HepG2 (cell line): ENCODE measurements around the gene RPP25L. TPM values are rescaled to one million over a fixed set of nuclear protein-coding genes. Genes with fewer than 3 reads are reported as not detected.
A peak's percentile ranks its signal among the peaks of the same experiment; 100 is the strongest.

ENCODE experiments used
- BHLHE40 ChIP-seq: IDR thresholded peaks from 2 replicates; pipeline ENCODE4 v1.6.1; 2011; ENCODE audit warnings: low read length, improper control_type of control experiment
- BRD4 ChIP-seq: sonication (generic); formaldehyde crosslinking; IDR thresholded peaks from 2 replicates; pipeline ENCODE4 v1.4.0; 2020; ENCODE audit warnings: missing genetic modification reagents
- CHCHD3 ChIP-seq: sonication (generic); formaldehyde crosslinking; IDR thresholded peaks from 2 replicates; pipeline ENCODE4 v1.8.0; 2022; ENCODE audit warnings: mild to moderate bottlenecking, missing genetic modification reagents, moderate library complexity
- ERF ChIP-seq: IDR thresholded peaks from 2 replicates; pipeline ENCODE4 v1.6.1; 2018; ENCODE audit warnings: missing biosample characterization, missing genetic modification reagents
- MTA1 ChIP-seq: sonication (generic); formaldehyde crosslinking; IDR thresholded peaks from 2 replicates; pipeline ENCODE4 v1.4.0; 2020; ENCODE audit warnings: missing genetic modification reagents, mild to moderate bottlenecking, borderline replicate concordance
- MYC ChIP-seq: sonication (generic); formaldehyde crosslinking; IDR thresholded peaks from 2 replicates; pipeline ENCODE4 v1.9.0; 2021; ENCODE audit warnings: missing genetic modification reagents, borderline replicate concordance
- NFKBIZ ChIP-seq: IDR thresholded peaks from 2 replicates; pipeline ENCODE4 v1.6.1; 2018; ENCODE audit warnings: missing genetic modification reagents, missing compliant biosample characterization
- NR2F2 ChIP-seq: IDR thresholded peaks from 2 replicates; pipeline ENCODE4 v1.6.1; 2012; ENCODE audit warnings: low read depth, inconsistent platforms, borderline replicate concordance
- POGZ ChIP-seq: sonication (generic); formaldehyde crosslinking; IDR thresholded peaks from 2 replicates; pipeline ENCODE4 v1.4.0; 2020; ENCODE audit warnings: mild to moderate bottlenecking, missing genetic modification reagents
- RXRB ChIP-seq: IDR thresholded peaks from 2 replicates; pipeline ENCODE4 v1.6.1; 2016; ENCODE audit warnings: borderline replicate concordance, missing genetic modification reagents, missing compliant biosample characterization
- SMAD9 ChIP-seq: sonication (generic); formaldehyde crosslinking; IDR thresholded peaks from 2 replicates; pipeline ENCODE4 v1.5.1; 2020; ENCODE audit warnings: mild to moderate bottlenecking, missing genetic modification reagents
- SMYD3 ChIP-seq: sonication (generic); formaldehyde crosslinking; IDR thresholded peaks from 2 replicates; pipeline ENCODE4 v1.8.1; 2023; ENCODE audit warnings: mild to moderate bottlenecking, missing genetic modification reagents
- TAF1 ChIP-seq: sonication (generic); formaldehyde crosslinking; IDR thresholded peaks from 2 replicates; pipeline ENCODE4 v1.4.0; 2020; ENCODE audit warnings: missing genetic modification reagents
- TP53 ChIP-seq: sonication (generic); formaldehyde crosslinking; conservative IDR thresholded peaks from 2 replicates; pipeline ENCODE4 v1.4.0; 2020; ENCODE audit warnings: missing genetic modification reagents
- ZFYVE20 ChIP-seq: sonication (generic); formaldehyde crosslinking; IDR thresholded peaks from 2 replicates; pipeline ENCODE4 v1.8.0; 2023; ENCODE audit warnings: low read depth, mild to moderate bottlenecking, moderate library complexity, missing genetic modification reagents, borderline replicate concordance
- ZMYM4 ChIP-seq: sonication (generic); formaldehyde crosslinking; IDR thresholded peaks from 2 replicates; pipeline ENCODE4 v1.8.1; 2023; ENCODE audit warnings: mild to moderate bottlenecking, missing genetic modification reagents
- ZNF224 ChIP-seq: sonication (generic); formaldehyde crosslinking; IDR thresholded peaks from 2 replicates; pipeline ENCODE4 v1.5.0; 2020; ENCODE audit warnings: mild to moderate bottlenecking, missing genetic modification reagents
- ZNF607 ChIP-seq: sonication (generic); formaldehyde crosslinking; IDR thresholded peaks from 2 replicates; pipeline ENCODE4 v1.5.1; 2020; ENCODE audit warnings: missing genetic modification reagents, mild to moderate bottlenecking, borderline replicate concordance
- ZNF724P ChIP-seq: sonication (generic); formaldehyde crosslinking; IDR thresholded peaks from 2 replicates; pipeline ENCODE4 v1.8.0; 2022; ENCODE audit warnings: missing genetic modification reagents, borderline replicate concordance
- ZSCAN21 ChIP-seq: sonication (generic); formaldehyde crosslinking; IDR thresholded peaks from 2 replicates; pipeline ENCODE4 v1.8.0; 2022; ENCODE audit warnings: mild to moderate bottlenecking, missing genetic modification reagents, moderate library complexity, borderline replicate concordance
- polyA plus RNA-seq, 8 experiments: library from polyadenylated mRNA; depleted of rRNA in 3 of 8; stranded (reverse) in 7 of 8; unstranded in 1 of 8; fragments of >200 nt; fragmentation: Illumina TruSeq in 4 of 8; extraction: Trizol in 4 of 8; gene quantifications; 2 replicates each; pipeline versions ENCODE4 v1.2.1 to v1.2.3, GENCODE V29; 2011 to 2016; ENCODE audit warnings: low read depth in 4 of 8, missing spikeins in 1 of 8, mixed read lengths in 1 of 8; ENCODE audit not compliant: insufficient read depth in 1 of 8
- total RNA-seq, 5 experiments: library from RNA; depleted of rRNA; stranded (reverse); fragments of >200 nt; fragmentation: Illumina TruSeq; extraction: Trizol; gene quantifications; 2 replicates each; pipeline ENCODE4 v1.2.3, GENCODE V29; 2016; ENCODE audit warnings: low read depth in 1 of 5
- TF ChIP-seq, protein P1 (sequence below): sonication (generic); formaldehyde crosslinking; IDR thresholded peaks from 2 replicates; pipeline ENCODE4 v1.4.0; 2020; ENCODE audit warnings: missing genetic modification reagents
- TF ChIP-seq, protein P2 (sequence below): sonication (generic); formaldehyde crosslinking; IDR thresholded peaks from 2 replicates; pipeline ENCODE4 v1.8.0; 2022; ENCODE audit warnings: missing genetic modification reagents, mild to moderate bottlenecking, inconsistent platforms, borderline replicate concordance
- TF ChIP-seq, protein P3 (sequence below): sonication (generic); formaldehyde crosslinking; conservative IDR thresholded peaks from 2 replicates; pipeline ENCODE4 v1.4.0; 2020; ENCODE audit warnings: missing genetic modification reagents
- TF ChIP-seq, protein P4 (sequence below): sonication (generic); formaldehyde crosslinking; IDR thresholded peaks from 2 replicates; pipeline ENCODE4 v1.4.0; 2020; ENCODE audit warnings: missing genetic modification reagents

The RPP25L gene
- total and polyA plus RNA-seq, 2 of the 13 experiments (the other 11 are each of a cell fraction or from before 2014, with no cell fraction given): 24.5 to 27.3 TPM

DNA sequence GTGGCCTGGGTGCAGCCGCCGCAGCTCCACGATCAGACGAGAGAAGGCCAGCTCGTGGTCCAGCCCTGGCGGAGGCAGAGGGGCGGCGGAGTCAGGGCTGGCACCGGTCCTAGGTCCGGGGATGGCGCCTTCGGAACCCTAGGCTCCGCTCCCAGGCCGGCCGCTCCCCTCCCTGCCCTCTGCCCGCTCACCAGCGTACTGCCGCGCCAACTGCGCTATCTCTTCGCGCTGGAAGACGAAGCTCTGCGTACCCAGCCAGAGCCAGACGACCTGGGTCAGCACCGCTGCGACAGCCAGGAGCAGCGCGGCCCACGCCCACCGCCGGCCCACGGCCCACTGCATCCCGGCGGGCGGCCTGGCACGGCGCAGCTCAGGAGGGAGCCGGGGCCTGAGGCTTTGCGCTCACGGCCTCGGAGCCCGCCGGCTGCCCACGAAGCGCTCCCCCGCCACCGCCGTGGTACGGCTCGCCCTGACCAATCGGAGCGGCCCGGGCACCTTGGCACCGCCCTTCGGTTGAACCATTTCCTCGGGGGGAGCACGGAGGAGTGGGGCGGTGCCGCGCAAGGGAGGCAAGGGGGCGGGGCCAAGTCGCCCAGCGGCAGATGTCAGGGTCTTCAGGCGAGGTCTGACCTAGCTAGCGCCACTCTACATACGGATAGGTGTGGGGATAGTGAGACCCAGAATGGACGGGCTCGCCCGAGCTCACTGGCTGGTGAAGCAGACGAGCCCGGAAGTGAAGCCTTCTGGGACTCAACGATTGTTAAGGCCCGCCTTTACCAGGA is 25.6 kb upstream of the RPP25L start, which contains the start of gene SIGMAR1 (continued):
- TF ChIP-seq ZNF607 (CRISPR knock-in tag) (peak; percentile 69; the same call in 1 of the 2 replicates), NR2F2 (peak; percentile 13; the same call in 1 of the 2 replicates), ZNF724P (CRISPR knock-in tag) (peak; percentile 35; the same call in 1 of the 2 replicates), SMAD9 (CRISPR knock-in tag) (0 out of 2 replicates have a peak, but pooled peaks have one; percentile 2), MTA1 (CRISPR knock-in tag) (peak; percentile 38; the same call in 1 of the 2 replicates), MYC (CRISPR knock-in tag) (peak; percentile 91), ZNF224 (CRISPR knock-in tag) (no peak), SMYD3 (CRISPR knock-in tag) (0 out of 2 replicates have a peak, but pooled peaks have one; percentile 67), BRD4 (CRISPR knock-in tag) (peak; percentile 32; the same call in 1 of the 2 replicates), TP53 (CRISPR knock-in tag) (no peak), TAF1 (CRISPR knock-in tag) (peak; percentile 90), NFKBIZ (CRISPR knock-in tag) (0 out of 2 replicates have a peak, but pooled peaks have one; percentile 15), ZMYM4 (CRISPR knock-in tag) (peak; percentile 89), BHLHE40 (peak; percentile 90), RXRB (CRISPR knock-in tag) (peak; percentile 64), CHCHD3 (CRISPR knock-in tag) (peak; percentile 81), ZFYVE20 (CRISPR knock-in tag) (peak; percentile 66), ERF (CRISPR knock-in tag) (peak; percentile 87; the same call in 1 of the 2 replicates), ZSCAN21 (peak; percentile 49; the same call in 1 of the 2 replicates), POGZ (peak; percentile 80)
- TF ChIP-seq, protein P1, sequence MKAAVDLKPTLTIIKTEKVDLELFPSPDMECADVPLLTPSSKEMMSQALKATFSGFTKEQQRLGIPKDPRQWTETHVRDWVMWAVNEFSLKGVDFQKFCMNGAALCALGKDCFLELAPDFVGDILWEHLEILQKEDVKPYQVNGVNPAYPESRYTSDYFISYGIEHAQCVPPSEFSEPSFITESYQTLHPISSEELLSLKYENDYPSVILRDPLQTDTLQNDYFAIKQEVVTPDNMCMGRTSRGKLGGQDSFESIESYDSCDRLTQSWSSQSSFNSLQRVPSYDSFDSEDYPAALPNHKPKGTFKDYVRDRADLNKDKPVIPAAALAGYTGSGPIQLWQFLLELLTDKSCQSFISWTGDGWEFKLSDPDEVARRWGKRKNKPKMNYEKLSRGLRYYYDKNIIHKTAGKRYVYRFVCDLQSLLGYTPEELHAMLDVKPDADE: peak; percentile 73; the same call in 1 of the 2 replicates
- TF ChIP-seq, protein P2, sequence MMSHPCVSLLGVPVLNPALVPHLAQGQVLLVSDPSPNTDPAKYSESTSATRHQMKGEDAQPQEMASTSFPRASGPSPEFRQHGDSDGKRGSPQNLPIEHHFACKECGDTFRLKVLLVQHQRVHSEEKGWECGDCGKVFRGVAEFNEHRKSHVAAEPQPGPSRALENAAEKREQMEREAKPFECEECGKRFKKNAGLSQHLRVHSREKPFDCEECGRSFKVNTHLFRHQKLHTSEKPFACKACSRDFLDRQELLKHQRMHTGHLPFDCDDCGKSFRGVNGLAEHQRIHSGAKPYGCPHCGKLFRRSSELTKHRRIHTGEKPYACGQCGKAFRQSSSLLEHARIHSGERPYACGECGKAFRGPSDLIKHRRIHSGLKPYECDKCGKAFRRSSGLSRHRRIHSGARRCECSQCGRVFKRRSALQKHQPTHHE (CRISPR knock-in tag): 0 out of 2 replicates have a peak, but pooled peaks have one; percentile 77
- TF ChIP-seq, protein P3, sequence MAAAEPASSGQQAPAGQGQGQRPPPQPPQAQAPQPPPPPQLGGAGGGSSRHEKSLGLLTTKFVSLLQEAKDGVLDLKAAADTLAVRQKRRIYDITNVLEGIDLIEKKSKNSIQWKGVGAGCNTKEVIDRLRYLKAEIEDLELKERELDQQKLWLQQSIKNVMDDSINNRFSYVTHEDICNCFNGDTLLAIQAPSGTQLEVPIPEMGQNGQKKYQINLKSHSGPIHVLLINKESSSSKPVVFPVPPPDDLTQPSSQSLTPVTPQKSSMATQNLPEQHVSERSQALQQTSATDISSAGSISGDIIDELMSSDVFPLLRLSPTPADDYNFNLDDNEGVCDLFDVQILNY (CRISPR knock-in tag): 0 out of 2 replicates have a peak, but pooled peaks have one; percentile 9
- TF ChIP-seq, protein P4, sequence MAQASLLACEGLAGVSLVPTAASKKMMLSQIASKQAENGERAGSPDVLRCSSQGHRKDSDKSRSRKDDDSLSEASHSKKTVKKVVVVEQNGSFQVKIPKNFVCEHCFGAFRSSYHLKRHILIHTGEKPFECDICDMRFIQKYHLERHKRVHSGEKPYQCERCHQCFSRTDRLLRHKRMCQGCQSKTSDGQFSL (CRISPR knock-in tag): no peak
